IMR-90 (cell line): ENCODE measurements around the gene TXLNA. TPM values are rescaled to one million over a fixed set of nuclear protein-coding genes. Genes with fewer than 3 reads are reported as not detected.

ENCODE experiments used
- ATAC-seq: fragments of 200-7000 bp; cut with Tn5 transposase; 2 replicates; pipeline ENCODE4 v1.9.1; 2020; ENCODE audit warnings: low read depth, mild to moderate bottlenecking, moderate library complexity
- BruUV-seq: library from RNA; stranded (reverse); fragments of 400-500 nt; replicated peaks from 2 replicates; lab custom pipeline; 2021; lab: Mats Ljungman, UMichigan
- CTCF ChIA-PET: fragments of 300-600 bp; formaldehyde crosslinking; extraction: SDS; loops from one replicate; lab custom pipeline; 2021; ENCODE audit warnings: antibody characterized with exemption; lab: Yijun Ruan, JAX
- POLR2A ChIA-PET: fragments of 300-600 bp; sonication (Branson Sonifier 250); formaldehyde crosslinking; loops from one replicate; lab custom pipeline; 2022; ENCODE audit warnings: antibody characterized with exemption; ENCODE audit not compliant: unreplicated experiment; lab: Charles Lee
- DNase-seq: peaks from one replicate; pipeline ENCODE4 v3.0.0; 2013
- H2AFZ ChIP-seq: replicated peaks from 2 replicates; pipeline ENCODE3; 2013; ENCODE audit warnings: low read length, mild to moderate bottlenecking; ENCODE audit not compliant: poor library complexity
- H2AK5ac ChIP-seq: 2 replicates; pipeline ENCODE4 v1.6.1; 2013; ENCODE audit warnings: low read depth, low read length, inconsistent platforms
- H2AK9ac ChIP-seq: replicated peaks from 2 replicates; pipeline ENCODE3; 2013; ENCODE audit warnings: mild to moderate bottlenecking, low read depth, low read length, moderate library complexity; ENCODE audit not compliant: poor library complexity
- H2BK120ac ChIP-seq: 2 replicates; pipeline ENCODE4 v1.6.1; 2013; ENCODE audit warnings: low read depth, low read length, inconsistent platforms
- H2BK15ac ChIP-seq: 3 replicates; pipeline ENCODE4 v1.6.1; 2013; ENCODE audit warnings: low read depth, low read length, inconsistent platforms
- H2BK20ac ChIP-seq: 2 replicates; pipeline ENCODE4 v1.6.1; 2013; ENCODE audit warnings: low read depth, mild to moderate bottlenecking, inconsistent platforms, low read length, moderate library complexity
- H2BK5ac ChIP-seq: 2 replicates; pipeline ENCODE4 v1.6.1; 2013; ENCODE audit warnings: mild to moderate bottlenecking, low read depth, low read length, inconsistent platforms; ENCODE audit not compliant: poor library complexity, severe bottlenecking
- H3K14ac ChIP-seq: replicated peaks from 2 replicates; pipeline ENCODE4 v1.6.1; 2013; ENCODE audit warnings: low read depth, low read length, inconsistent platforms
- H3K18ac ChIP-seq: 2 replicates; pipeline ENCODE4 v1.6.1; 2013; ENCODE audit warnings: low read depth, low read length, control low read depth
- H3K23ac ChIP-seq: 2 replicates; pipeline ENCODE4 v1.6.1; 2013; ENCODE audit warnings: low read depth, low read length, inconsistent platforms
- H3K27ac ChIP-seq: 2 replicates; pipeline ENCODE4 v1.5.1; 2013; ENCODE audit warnings: mild to moderate bottlenecking, control low read depth, low read length; ENCODE audit not compliant: insufficient read depth
- H3K27me3 ChIP-seq: 2 replicates; pipeline ENCODE4 v1.6.1; 2013; ENCODE audit warnings: low read length; ENCODE audit not compliant: control insufficient read depth, insufficient read depth
- H3K36me3 ChIP-seq: 2 replicates; pipeline ENCODE4 v1.6.1; 2013; ENCODE audit warnings: low read length, mixed read lengths; ENCODE audit not compliant: control insufficient read depth, insufficient read depth
- H3K4ac ChIP-seq: 2 replicates; pipeline ENCODE4 v1.6.1; 2013; ENCODE audit warnings: low read depth, low read length, inconsistent platforms
- H3K4me1 ChIP-seq: 2 replicates; pipeline ENCODE4 v1.6.1; 2013; ENCODE audit warnings: low read length, mixed read lengths; ENCODE audit not compliant: control insufficient read depth, insufficient read depth
- H3K4me2 ChIP-seq: 2 replicates; pipeline ENCODE4 v1.6.1; 2013; ENCODE audit warnings: low read depth, mild to moderate bottlenecking, control low read depth, low read length, moderate library complexity
- H3K4me3 ChIP-seq: 2 replicates; pipeline ENCODE4 v1.5.1; 2013; ENCODE audit warnings: low read depth, mild to moderate bottlenecking, control low read depth, low read length, moderate library complexity; ENCODE audit not compliant: insufficient read depth
- H3K56ac ChIP-seq: 2 replicates; pipeline ENCODE4 v1.6.1; 2013; ENCODE audit warnings: low read length, inconsistent platforms; ENCODE audit not compliant: insufficient read depth; ENCODE audit errors: extremely low read depth
- H3K79me1 ChIP-seq, 2 experiments: 2 replicates each; pipeline ENCODE4 v1.6.1; 2013; ENCODE audit warnings: low read length in 2 of 2, inconsistent platforms in 1 of 2, low read depth in 1 of 2
- H3K9ac ChIP-seq: 2 replicates; pipeline ENCODE4 v1.6.1; 2013; ENCODE audit warnings: low read depth, low read length, control low read depth
- H3K9me1 ChIP-seq: 2 replicates; pipeline ENCODE4 v1.6.1; 2013; ENCODE audit warnings: low read length, inconsistent platforms; ENCODE audit not compliant: insufficient read depth
- H3K9me3 ChIP-seq: 2 replicates; pipeline ENCODE4 v1.6.1; 2013; ENCODE audit warnings: low read length; ENCODE audit not compliant: control insufficient read depth, insufficient read depth
- H4K20me1 ChIP-seq: 2 replicates; pipeline ENCODE4 v1.6.1; 2013; ENCODE audit warnings: low read length, inconsistent platforms; ENCODE audit not compliant: insufficient read depth
- H4K5ac ChIP-seq: 2 replicates; pipeline ENCODE4 v1.6.1; 2013; ENCODE audit warnings: mild to moderate bottlenecking, low read depth, low read length, control low read depth
- H4K8ac ChIP-seq, 2 experiments: 2 replicates each; pipeline ENCODE4 v1.6.1; 2013; ENCODE audit warnings: low read depth in 2 of 2, low read length in 2 of 2, control low read depth in 1 of 2, inconsistent platforms in 1 of 2
- H4K91ac ChIP-seq: 2 replicates; pipeline ENCODE4 v1.6.1; 2013; ENCODE audit warnings: low read depth, low read length, inconsistent platforms; ENCODE audit not compliant: insufficient read depth
- CHD1 ChIP-seq: IDR thresholded peaks from 2 replicates; pipeline ENCODE4 v1.6.1; 2012; ENCODE audit warnings: low read depth, low read length, improper control_type of control experiment
- FOS ChIP-seq: fragments of 150-350 bp; IDR thresholded peaks from 2 replicates; pipeline ENCODE4 v1.6.1; 2016; ENCODE audit warnings: low read depth, low read length
- MAFK ChIP-seq: IDR thresholded peaks from 2 replicates; pipeline ENCODE4 v1.6.1; 2012; ENCODE audit warnings: low read depth, low read length, improper control_type of control experiment
- MXI1 ChIP-seq: IDR thresholded peaks from 2 replicates; pipeline ENCODE4 v1.6.1; 2012; ENCODE audit warnings: low read depth, mild to moderate bottlenecking, low read length, moderate library complexity, borderline replicate concordance
- NFE2L2 ChIP-seq: fragments of 150-350 bp; IDR thresholded peaks from 2 replicates; pipeline ENCODE4 v1.6.1; 2016; ENCODE audit warnings: low read depth, mild to moderate bottlenecking, low read length
- POLR2A ChIP-seq: IDR thresholded peaks from 2 replicates; pipeline ENCODE4 v1.6.1; 2012; ENCODE audit warnings: mild to moderate bottlenecking, low read depth, low read length
- RAD21 ChIP-seq: IDR thresholded peaks from 2 replicates; pipeline ENCODE4 v1.6.1; 2012; ENCODE audit warnings: low read length, improper control_type of control experiment
- SMC3 ChIP-seq: fragments of 150-350 bp; IDR thresholded peaks from 2 replicates; pipeline ENCODE4 v1.6.1; 2016; ENCODE audit warnings: low read depth, mild to moderate bottlenecking, antibody characterized with exemption, low read length, moderate library complexity
- WGBS, 2 experiments: methylation state at CpG; one replicate each; pipeline versions ENCODE4 v1.1.5 to v1.1.7; 2013; ENCODE audit warnings: missing lambda C conversion rate in 2 of 2; ENCODE audit not compliant: insufficient read length in 1 of 2; ENCODE audit errors: extremely low coverage in 2 of 2; 5-methylcytosine and 5-hydroxymethylcytosine counted together
- dilution Hi-C: fragments of 300-500 bp; cut with HindIII; formaldehyde crosslinking; loops from one replicate; pipeline ENCODE4 v1.14.3; 2018; ENCODE audit warnings: low sequenced_read_pairs; ENCODE audit not compliant: unreplicated experiment
- in situ Hi-C: fragments of 300-500 bp; cut with MboI; formaldehyde crosslinking; loops from 3 replicates; pipeline ENCODE4 v1.14.3; 2019; ENCODE audit warnings: low sequenced_read_pairs, inconsistent platforms, mixed read lengths
- intact Hi-C: fragments of 100-400 bp; cut with micrococcal nuclease; formaldehyde crosslinking; loops from 2 replicates; pipeline ENCODE4 v1.10.0; 2022
- polyA plus RNA-seq, 3 experiments: library from polyadenylated mRNA; depleted of rRNA; stranded (reverse); fragments of >200 nt; gene quantifications; 2 replicates each; pipeline ENCODE4 v1.2.3, GENCODE V29; 2012; ENCODE audit warnings: low replicate concordance in 1 of 3
- total RNA-seq: library from RNA; depleted of rRNA; stranded (reverse); fragments of >200 nt; gene quantifications from 2 replicates; pipeline ENCODE4 v1.2.3, GENCODE V29; 2012
- TF ChIP-seq, protein P1 (sequence below): conservative IDR thresholded peaks from 2 replicates; pipeline ENCODE4 v1.5.1; 2012; ENCODE audit warnings: mild to moderate bottlenecking, low read depth, low read length, improper control_type of control experiment
- TF ChIP-seq, protein P2 (sequence below): fragments of 150-350 bp; IDR thresholded peaks from 2 replicates; pipeline ENCODE4 v1.6.1; 2017; ENCODE audit warnings: mild to moderate bottlenecking, antibody characterized with exemption, low read length, low read depth

TXLNA gene
- total and polyA plus RNA-seq, 2 of the 4 experiments (the other 2 are of a cell fraction), result 47.6 to 102 TPM

DNA sequence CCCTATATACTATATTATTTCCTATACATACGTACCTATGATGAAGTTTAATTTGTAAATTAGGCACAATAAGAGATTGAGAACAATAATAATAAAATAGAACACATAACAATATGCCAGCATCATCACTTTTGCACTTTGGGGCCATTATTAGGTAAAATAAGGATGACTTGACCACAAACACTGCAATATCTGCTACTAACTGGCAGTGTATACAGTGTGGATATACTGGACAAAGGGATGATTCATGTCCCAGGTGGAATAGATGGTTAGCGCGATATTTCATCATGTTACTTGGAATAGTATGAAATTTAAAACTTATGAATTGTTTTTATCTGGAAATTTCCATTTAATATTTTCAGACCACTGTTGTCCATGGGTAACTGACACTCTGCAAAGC is 35.4 kb upstream of the TXLNA start:
- no peak overlapping the region for H3K4me2 ChIP-seq
- H3K14ac ChIP-seq, result no peak overlapping the region
- peaks cover 31 to 70% of the 10 kb centered on the region in 2 experiments for H3K79me1 ChIP-seq
- in situ Hi-C loops, result no loop called here
- no peak overlapping the region for H2BK5ac ChIP-seq
- WGBS, 2 experiments, result no CpG with 5 or more reads among the region's 3 CpGs
- no peak overlapping the region for H2AK9ac ChIP-seq
- DNase-seq (no peak), ATAC-seq (no peak)
- H3K23ac ChIP-seq, result no peak overlapping the region
- H2BK20ac ChIP-seq, result no peak overlapping the region
- TF ChIP-seq FOS (no peak), NFE2L2 (no peak), MAFK (no peak; the same call in 1 of the 2 replicates), RAD21 (no peak), POLR2A (no peak), SMC3 (no peak), CHD1 (no peak), MXI1 (no peak)
- TF ChIP-seq, protein P1, sequence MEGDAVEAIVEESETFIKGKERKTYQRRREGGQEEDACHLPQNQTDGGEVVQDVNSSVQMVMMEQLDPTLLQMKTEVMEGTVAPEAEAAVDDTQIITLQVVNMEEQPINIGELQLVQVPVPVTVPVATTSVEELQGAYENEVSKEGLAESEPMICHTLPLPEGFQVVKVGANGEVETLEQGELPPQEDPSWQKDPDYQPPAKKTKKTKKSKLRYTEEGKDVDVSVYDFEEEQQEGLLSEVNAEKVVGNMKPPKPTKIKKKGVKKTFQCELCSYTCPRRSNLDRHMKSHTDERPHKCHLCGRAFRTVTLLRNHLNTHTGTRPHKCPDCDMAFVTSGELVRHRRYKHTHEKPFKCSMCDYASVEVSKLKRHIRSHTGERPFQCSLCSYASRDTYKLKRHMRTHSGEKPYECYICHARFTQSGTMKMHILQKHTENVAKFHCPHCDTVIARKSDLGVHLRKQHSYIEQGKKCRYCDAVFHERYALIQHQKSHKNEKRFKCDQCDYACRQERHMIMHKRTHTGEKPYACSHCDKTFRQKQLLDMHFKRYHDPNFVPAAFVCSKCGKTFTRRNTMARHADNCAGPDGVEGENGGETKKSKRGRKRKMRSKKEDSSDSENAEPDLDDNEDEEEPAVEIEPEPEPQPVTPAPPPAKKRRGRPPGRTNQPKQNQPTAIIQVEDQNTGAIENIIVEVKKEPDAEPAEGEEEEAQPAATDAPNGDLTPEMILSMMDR, result no peak
- TF ChIP-seq, protein P2, sequence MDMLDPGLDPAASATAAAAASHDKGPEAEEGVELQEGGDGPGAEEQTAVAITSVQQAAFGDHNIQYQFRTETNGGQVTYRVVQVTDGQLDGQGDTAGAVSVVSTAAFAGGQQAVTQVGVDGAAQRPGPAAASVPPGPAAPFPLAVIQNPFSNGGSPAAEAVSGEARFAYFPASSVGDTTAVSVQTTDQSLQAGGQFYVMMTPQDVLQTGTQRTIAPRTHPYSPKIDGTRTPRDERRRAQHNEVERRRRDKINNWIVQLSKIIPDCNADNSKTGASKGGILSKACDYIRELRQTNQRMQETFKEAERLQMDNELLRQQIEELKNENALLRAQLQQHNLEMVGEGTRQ, result no peak
- H3K9me1 ChIP-seq, result peaks cover 3% of the 10 kb centered on the region; the same call in 1 of the 2 replicates
- no peak overlapping the region for H4K8ac ChIP-seq
- no peak overlapping the region for H3K4ac ChIP-seq
- H4K20me1 ChIP-seq, result peaks cover 52% of the 10 kb centered on the region
- H4K5ac ChIP-seq, result no peak overlapping the region
- no peak overlapping the region for H4K91ac ChIP-seq
- H2AK5ac ChIP-seq, result no peak overlapping the region
- no peak overlapping the region for H2AFZ ChIP-seq
- peaks cover 3% of the 10 kb centered on the region; the same call in 1 of the 2 replicates for H3K36me3 ChIP-seq
- CTCF ChIA-PET, result no interaction called here
- no peaks in the 10 kb centered on the region for H3K27me3 ChIP-seq
- no peak overlapping the region for H2BK120ac ChIP-seq
- H3K18ac ChIP-seq, result no peak overlapping the region
- dilution Hi-C loops, result no loop called here
- POLR2A ChIA-PET, result no interaction called here
- H3K4me3 ChIP-seq, result no peak overlapping the region
- H3K27ac ChIP-seq, result no peak overlapping the region
- no peak overlapping the region for H2BK15ac ChIP-seq
- no peak overlapping the region for H3K9ac ChIP-seq
- intact Hi-C loops, result no loop called here
- no peak overlapping the region for H3K56ac ChIP-seq
- H3K4me1 ChIP-seq, result peaks cover 7% of the 10 kb centered on the region
- BruUV-seq, result no TSS peak
- H3K9me3 ChIP-seq, result no peaks in the 10 kb centered on the region
